OCI-LY1 (cell line): ENCODE data around the gene MRPL49.

Experiments used
- H2AFZ ChIP-seq: fragments of 200-600 bp; sonication (generic), shearing (Covaris generic); 2 replicates; pipeline ENCODE4 v1.6.0; 2014; ENCODE audit warnings: antibody characterized with exemption, mild to moderate bottlenecking, low read length
- H3F3A ChIP-seq: fragments of 200-600 bp; sonication (generic), shearing (Covaris generic); 2 replicates; pipeline ENCODE4 v1.6.0; 2014; ENCODE audit warnings: mild to moderate bottlenecking, antibody characterized with exemption, low read length, moderate library complexity; ENCODE audit not compliant: insufficient read depth
- H3K27ac ChIP-seq: fragments of 200-600 bp; sonication (generic); 2 replicates; pipeline ENCODE4 v1.5.1; 2014; ENCODE audit warnings: low read length, mixed run types, mild to moderate bottlenecking, low read depth; ENCODE audit not compliant: poor library complexity, severe bottlenecking
- H3K27me3 ChIP-seq: fragments of 200-600 bp; sonication (generic); 2 replicates; pipeline ENCODE4 v1.6.0; 2014; ENCODE audit warnings: antibody characterized with exemption, mild to moderate bottlenecking, low read length, moderate library complexity; ENCODE audit not compliant: insufficient read depth
- H3K36me3 ChIP-seq: fragments of 200-600 bp; sonication (generic); 2 replicates; pipeline ENCODE4 v1.6.1; 2014; ENCODE audit warnings: mild to moderate bottlenecking, antibody characterized with exemption, low read length, moderate library complexity, mixed read lengths; ENCODE audit not compliant: insufficient read depth
- H3K4me1 ChIP-seq: fragments of 200-600 bp; sonication (generic); 2 replicates; pipeline ENCODE4 v1.5.1; 2014; ENCODE audit warnings: mild to moderate bottlenecking, low read length, moderate library complexity; ENCODE audit not compliant: insufficient read depth, severe bottlenecking
- H3K4me2 ChIP-seq: fragments of 200-600 bp; sonication (generic), shearing (Covaris generic); 2 replicates; pipeline ENCODE4 v1.6.1; 2014; ENCODE audit warnings: low read length
- H3K4me3 ChIP-seq: fragments of 200-600 bp; sonication (generic); 2 replicates; pipeline ENCODE4 v1.5.1; 2014; ENCODE audit warnings: low read length, low read depth, mild to moderate bottlenecking, mixed read lengths; ENCODE audit not compliant: poor library complexity, severe bottlenecking
- H3K79me2 ChIP-seq: fragments of 200-600 bp; shearing (Covaris generic); 2 replicates; pipeline ENCODE4 v1.6.1; 2016; ENCODE audit warnings: mixed run types, low read length, mixed read lengths; ENCODE audit not compliant: insufficient read depth
- H3K9ac ChIP-seq: fragments of 200-600 bp; sonication (generic), shearing (Covaris generic); 2 replicates; pipeline ENCODE4 v1.6.1; 2014; ENCODE audit warnings: mild to moderate bottlenecking, low read length, mixed read lengths
- H3K9me2 ChIP-seq: fragments of 200-600 bp; sonication (generic), shearing (Covaris generic); 2 replicates; pipeline ENCODE4 v1.6.1; 2014; ENCODE audit warnings: low read depth, mild to moderate bottlenecking, low read length, mixed read lengths
- H3K9me3 ChIP-seq: fragments of 200-600 bp; shearing (Covaris generic); 2 replicates; pipeline ENCODE4 v1.6.1; 2014; ENCODE audit warnings: low read length, mixed read lengths
- H4K20me1 ChIP-seq: fragments of 200-600 bp; sonication (generic), shearing (Covaris generic); 2 replicates; pipeline ENCODE4 v1.6.0; 2016; ENCODE audit warnings: mild to moderate bottlenecking, low read length; ENCODE audit not compliant: insufficient read depth
- EZH2 ChIP-seq: fragments of 200-600 bp; sonication (generic), shearing (Covaris generic); IDR thresholded peaks from 2 replicates; pipeline ENCODE4 v1.8.0; 2017; ENCODE audit warnings: borderline replicate concordance, mixed run types, mild to moderate bottlenecking, antibody characterized with exemption, low read length, moderate library complexity, mixed read lengths
- TF ChIP-seq, protein P1 (sequence below): fragments of 200-600 bp; sonication (generic), shearing (Covaris generic); IDR thresholded peaks from 2 replicates; pipeline ENCODE4 v1.5.1; 2017; ENCODE audit warnings: mild to moderate bottlenecking, antibody characterized with exemption, low read length, moderate library complexity, mixed read lengths

The MRPL49 gene

DNA sequence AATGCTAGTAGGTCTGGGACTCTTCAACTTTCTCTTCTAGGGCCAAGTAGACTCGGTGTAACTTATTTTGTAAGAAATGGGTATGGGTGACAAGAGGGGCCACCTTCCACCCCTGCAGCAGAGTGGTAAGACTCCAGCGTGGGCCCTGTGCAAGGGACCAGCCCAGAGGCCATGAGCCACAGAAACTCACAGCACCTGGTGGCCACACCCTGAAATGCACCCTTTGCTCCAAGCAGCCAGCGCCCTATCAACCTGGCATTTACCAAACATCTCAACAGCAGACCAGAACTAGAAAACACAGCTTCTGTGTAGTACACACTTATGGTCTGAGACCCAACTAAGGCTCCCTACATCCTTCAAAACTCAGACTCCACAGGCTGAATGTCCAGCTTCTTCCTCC lies 44.0 kb upstream of the MRPL49 start:
- Histone ChIP-seq H4K20me1 (no peaks in the 10 kb centered on the region), H3K9ac (peak overlapping the region; percentile 18; the same call in 1 of the 2 replicates), H3K27ac (peak overlapping the region; percentile 69), H3K4me3 (peak overlapping the region; percentile 24), H3F3A (no peaks in the 10 kb centered on the region), H3K9me3 (no peaks in the 10 kb centered on the region), H3K4me1 (peaks cover 40% of the 10 kb centered on the region), H3K79me2 (peaks cover 12% of the 10 kb centered on the region), H2AFZ (no peak overlapping the region), H3K4me2 (peak overlapping the region; percentile 49), H3K36me3 (peaks cover 74% of the 10 kb centered on the region), H3K9me2 (no peaks in the 10 kb centered on the region), H3K27me3 (no peaks in the 10 kb centered on the region)
- TF ChIP-seq, protein P1, sequence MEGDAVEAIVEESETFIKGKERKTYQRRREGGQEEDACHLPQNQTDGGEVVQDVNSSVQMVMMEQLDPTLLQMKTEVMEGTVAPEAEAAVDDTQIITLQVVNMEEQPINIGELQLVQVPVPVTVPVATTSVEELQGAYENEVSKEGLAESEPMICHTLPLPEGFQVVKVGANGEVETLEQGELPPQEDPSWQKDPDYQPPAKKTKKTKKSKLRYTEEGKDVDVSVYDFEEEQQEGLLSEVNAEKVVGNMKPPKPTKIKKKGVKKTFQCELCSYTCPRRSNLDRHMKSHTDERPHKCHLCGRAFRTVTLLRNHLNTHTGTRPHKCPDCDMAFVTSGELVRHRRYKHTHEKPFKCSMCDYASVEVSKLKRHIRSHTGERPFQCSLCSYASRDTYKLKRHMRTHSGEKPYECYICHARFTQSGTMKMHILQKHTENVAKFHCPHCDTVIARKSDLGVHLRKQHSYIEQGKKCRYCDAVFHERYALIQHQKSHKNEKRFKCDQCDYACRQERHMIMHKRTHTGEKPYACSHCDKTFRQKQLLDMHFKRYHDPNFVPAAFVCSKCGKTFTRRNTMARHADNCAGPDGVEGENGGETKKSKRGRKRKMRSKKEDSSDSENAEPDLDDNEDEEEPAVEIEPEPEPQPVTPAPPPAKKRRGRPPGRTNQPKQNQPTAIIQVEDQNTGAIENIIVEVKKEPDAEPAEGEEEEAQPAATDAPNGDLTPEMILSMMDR = peak; percentile 77
- TF ChIP-seq EZH2 = no peak

DNA sequence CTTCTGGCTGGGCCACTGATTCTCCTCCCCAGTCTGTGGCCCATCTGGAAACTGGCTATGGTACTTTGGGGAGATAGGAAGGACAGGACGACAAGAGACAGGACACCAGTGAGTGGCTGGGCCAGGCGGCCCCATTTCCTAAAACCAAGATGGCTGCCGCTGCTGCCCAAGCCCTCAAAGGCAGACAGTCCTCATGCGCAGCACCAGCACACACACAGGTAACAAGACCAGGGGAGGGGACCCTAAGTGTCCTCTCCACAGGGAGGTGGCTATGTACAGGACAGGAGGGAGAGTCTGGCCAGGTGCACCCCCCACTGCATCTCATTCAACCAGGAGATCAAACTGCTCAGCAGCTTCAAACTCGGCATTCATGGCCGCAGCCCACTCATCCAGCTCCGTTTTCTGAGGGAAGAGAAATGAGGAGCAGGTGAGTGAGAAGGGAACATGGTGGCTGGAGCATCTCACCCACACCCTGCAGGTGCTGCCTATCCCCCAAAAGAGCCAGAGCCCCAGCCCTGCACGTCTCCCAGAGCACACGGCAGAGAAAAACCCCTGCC lies 43.3 kb upstream of the MRPL49 start:
- Histone ChIP-seq H3K27ac (peak overlapping the region; percentile 69), H3K4me3 (peak overlapping the region; percentile 24), H3K27me3 (no peaks in the 10 kb centered on the region), H3K4me1 (peaks cover 41% of the 10 kb centered on the region), H3K9ac (peak overlapping the region; percentile 18; the same call in 1 of the 2 replicates), H3K79me2 (peaks cover 18% of the 10 kb centered on the region), H3F3A (no peaks in the 10 kb centered on the region), H2AFZ (no peak overlapping the region), H3K4me2 (peak overlapping the region; percentile 49), H3K9me3 (no peaks in the 10 kb centered on the region), H3K36me3 (peaks cover 74% of the 10 kb centered on the region), H3K9me2 (no peaks in the 10 kb centered on the region), H4K20me1 (no peaks in the 10 kb centered on the region)
- no peak for TF ChIP-seq EZH2
- TF ChIP-seq, protein P1 = no peak

DNA sequence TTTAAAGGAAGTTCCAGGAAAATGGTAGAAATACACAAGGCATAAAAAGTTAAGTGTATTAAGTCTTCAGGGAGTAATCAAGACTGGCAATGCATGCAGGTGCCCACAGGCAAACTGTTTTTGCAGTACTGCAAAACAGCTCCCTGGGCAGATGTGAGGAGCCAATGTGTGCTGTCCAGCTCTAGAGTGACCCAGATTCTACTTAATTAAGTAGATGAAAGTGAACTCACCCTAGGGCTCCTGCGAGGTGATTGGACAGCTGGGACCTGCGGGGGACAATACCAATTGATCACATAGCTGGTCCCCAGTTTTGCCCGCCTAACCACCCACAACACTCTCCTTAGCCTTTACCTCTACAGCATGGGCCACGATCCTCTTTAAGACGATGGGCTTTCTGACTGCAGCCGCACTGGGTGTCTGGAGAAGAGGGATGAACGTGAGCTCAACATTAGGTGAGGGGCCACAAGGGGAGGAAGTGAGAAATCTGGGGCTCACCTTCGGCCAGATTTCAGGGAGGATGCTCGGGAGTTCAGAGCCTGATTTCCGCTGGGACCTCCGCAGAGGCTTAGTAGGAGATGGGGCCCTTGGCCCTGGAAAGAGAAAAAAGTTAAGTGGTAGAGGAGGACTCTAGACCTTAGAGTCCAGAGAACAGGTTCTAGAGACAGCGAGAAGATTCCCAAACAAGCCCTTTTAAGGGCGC lies 38.8 kb upstream of the MRPL49 start:
- H3K27me3 ChIP-seq = no peaks in the 10 kb centered on the region
- peak overlapping the region; percentile 62 for H3K27ac ChIP-seq
- peak overlapping the region; percentile 98 for H3K9ac ChIP-seq
- H3K4me1 ChIP-seq = peaks cover 49% of the 10 kb centered on the region
- TF ChIP-seq EZH2 = no peak
- TF ChIP-seq, protein P1 = no peak
- H3K9me3 ChIP-seq = no peaks in the 10 kb centered on the region
- H4K20me1 ChIP-seq = no peaks in the 10 kb centered on the region
- no peaks in the 10 kb centered on the region for H3F3A ChIP-seq
- peaks cover 72% of the 10 kb centered on the region for H3K36me3 ChIP-seq
- no peak overlapping the region for H2AFZ ChIP-seq
- H3K4me3 ChIP-seq = peak overlapping the region; percentile 97
- peaks cover 18% of the 10 kb centered on the region for H3K79me2 ChIP-seq
- peak overlapping the region; percentile 98 for H3K4me2 ChIP-seq
- H3K9me2 ChIP-seq = no peaks in the 10 kb centered on the region
